ENCODE measurements around the gene TTC9.

DNA sequence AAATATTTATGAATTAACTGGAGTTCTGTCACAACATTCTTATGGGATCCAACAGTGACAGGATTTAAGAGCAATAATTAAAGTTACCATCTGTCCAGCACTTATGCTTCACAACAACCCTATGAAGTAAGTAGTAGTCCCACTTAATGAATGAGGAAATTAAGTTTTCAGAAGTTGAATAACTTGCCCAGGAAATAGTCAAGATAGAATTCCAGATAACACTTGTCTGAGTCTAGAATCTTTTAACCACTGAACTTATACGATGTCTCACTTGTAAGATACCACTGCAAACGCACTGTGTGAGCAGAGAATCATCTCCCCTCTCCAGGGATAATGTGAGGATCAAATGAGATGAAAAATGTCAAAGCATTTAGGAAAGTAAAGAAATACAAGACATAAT lies 3.3 kb upstream of the TTC9 start:
- TF ChIP-seq, protein P1, sequence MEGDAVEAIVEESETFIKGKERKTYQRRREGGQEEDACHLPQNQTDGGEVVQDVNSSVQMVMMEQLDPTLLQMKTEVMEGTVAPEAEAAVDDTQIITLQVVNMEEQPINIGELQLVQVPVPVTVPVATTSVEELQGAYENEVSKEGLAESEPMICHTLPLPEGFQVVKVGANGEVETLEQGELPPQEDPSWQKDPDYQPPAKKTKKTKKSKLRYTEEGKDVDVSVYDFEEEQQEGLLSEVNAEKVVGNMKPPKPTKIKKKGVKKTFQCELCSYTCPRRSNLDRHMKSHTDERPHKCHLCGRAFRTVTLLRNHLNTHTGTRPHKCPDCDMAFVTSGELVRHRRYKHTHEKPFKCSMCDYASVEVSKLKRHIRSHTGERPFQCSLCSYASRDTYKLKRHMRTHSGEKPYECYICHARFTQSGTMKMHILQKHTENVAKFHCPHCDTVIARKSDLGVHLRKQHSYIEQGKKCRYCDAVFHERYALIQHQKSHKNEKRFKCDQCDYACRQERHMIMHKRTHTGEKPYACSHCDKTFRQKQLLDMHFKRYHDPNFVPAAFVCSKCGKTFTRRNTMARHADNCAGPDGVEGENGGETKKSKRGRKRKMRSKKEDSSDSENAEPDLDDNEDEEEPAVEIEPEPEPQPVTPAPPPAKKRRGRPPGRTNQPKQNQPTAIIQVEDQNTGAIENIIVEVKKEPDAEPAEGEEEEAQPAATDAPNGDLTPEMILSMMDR (IDR thresholded peaks at IDR 0.05): no peak
- TF ChIP-seq POLR2AphosphoS5 (IDR thresholded peaks at IDR 0.05) (no peak), POLR2A (IDR thresholded peaks at IDR 0.05) (no peak)
